Measurements from ENCODE around the gene LDLRAD3. TPM values are rescaled to one million over a fixed set of nuclear protein-coding genes. Genes with fewer than 3 reads are reported as not detected.

Gene LDLRAD3
- polyA plus RNA-seq, 3 donors = 7.3 to 14.1 (median 10.4) TPM

GRCh38 chr11:36201411-36201810, 257.5 kb downstream of the LDLRAD3 start:
- no peak for DNase-seq
- no peaks in the 10 kb centered on the region for H3K4me1 Mint-ChIP-seq
- no peak overlapping the region for H3K4me3 Mint-ChIP-seq
- intact Hi-C loops (cut with micrococcal nuclease) = no loop called here
- H4K20me1 ChIP-seq (ENCODE audit: insufficient read depth, low read length) = no peaks in the 10 kb centered on the region
- H3K27ac Mint-ChIP-seq = no peak overlapping the region
- H2AFZ ChIP-seq (ENCODE audit: insufficient read depth, low read depth, low read length, poor library complexity, severe bottlenecking) = no peak overlapping the region
- no peak overlapping the region for H3K9ac ChIP-seq (ENCODE audit: insufficient read depth, low read length, poor library complexity, severe bottlenecking)
- no peak overlapping the region for H3K4me3 ChIP-seq (replicated peaks in 1 of 3; ENCODE audit: low read depth in 2 of 3, low read length in 3 of 3)
- H3K36me3 ChIP-seq (replicated peaks in 1 of 2; ENCODE audit: control insufficient read depth in 1 of 2, insufficient read depth in 2 of 2, low read length in 2 of 2) = peaks cover 0 to 4% of the 10 kb centered on the region in 2 donors
- H3K27ac ChIP-seq (ENCODE audit: low read depth in 1 of 2, low read length in 2 of 2) = no peak overlapping the region
- H3K4me2 ChIP-seq (replicated peaks; ENCODE audit: extremely low read depth, low read length, poor library complexity, severe bottlenecking) = no peak overlapping the region
- no peaks in the 10 kb centered on the region for H3K27me3 ChIP-seq (ENCODE audit: control insufficient read depth in 2 of 2, insufficient read depth in 2 of 2, low read length in 2 of 2)
- no peaks in the 10 kb centered on the region for H3K9me3 ChIP-seq (replicated peaks in 1 of 2; ENCODE audit: control insufficient read depth in 1 of 2, insufficient read depth in 1 of 2, low read length in 2 of 2)
- H3K79me2 ChIP-seq (ENCODE audit: insufficient read depth, low read length) = no peaks in the 10 kb centered on the region
- peaks cover 8 to 9% of the 10 kb centered on the region in 2 donors for H3K36me3 Mint-ChIP-seq
- peaks cover 0 to 1% (median 0%) of the 10 kb centered on the region in 7 donors for H3K9me3 Mint-ChIP-seq
- peaks cover 0 to 2% (median 0%) of the 10 kb centered on the region in 3 donors for H3K27me3 Mint-ChIP-seq (ENCODE audit: low read depth in 3 of 3)
- no peak for TF ChIP-seq CTCF (IDR thresholded peaks at IDR 0.05)
- no CpG with 5 or more reads among the region's 3 CpGs for WGBS (ENCODE audit: insufficient coverage)
- no peaks in the 10 kb centered on the region for H3K4me1 ChIP-seq (ENCODE audit: control insufficient read depth in 1 of 2, insufficient read depth in 2 of 2, low read length in 2 of 2)

- intact Hi-C loops (cut with micrococcal nuclease) = no loop called here
- no peaks in the 10 kb centered on the region for H4K20me1 ChIP-seq (ENCODE audit: insufficient read depth, low read length)
- no peak overlapping the region for H3K4me2 ChIP-seq (replicated peaks; ENCODE audit: extremely low read depth, low read length, poor library complexity, severe bottlenecking)
- peaks cover 0 to 2% (median 0%) of the 10 kb centered on the region in 7 donors for H3K9me3 Mint-ChIP-seq
- no peaks in the 10 kb centered on the region for H3K79me2 ChIP-seq (ENCODE audit: insufficient read depth, low read length)
- no peaks in the 10 kb centered on the region for H3K36me3 Mint-ChIP-seq
- no peaks in the 10 kb centered on the region for H3K36me3 ChIP-seq (replicated peaks in 1 of 2; ENCODE audit: control insufficient read depth in 1 of 2, insufficient read depth in 2 of 2, low read length in 2 of 2)
- TF ChIP-seq CTCF (IDR thresholded peaks at IDR 0.05) = no peak
- H3K4me3 ChIP-seq (replicated peaks in 1 of 3; ENCODE audit: low read depth in 2 of 3, low read length in 3 of 3) = no peak overlapping the region
- no peak for DNase-seq
- H3K9me3 ChIP-seq (replicated peaks in 1 of 2; ENCODE audit: control insufficient read depth in 1 of 2, insufficient read depth in 1 of 2, low read length in 2 of 2) = no peaks in the 10 kb centered on the region
- H3K4me1 Mint-ChIP-seq = no peaks in the 10 kb centered on the region
- no peak overlapping the region for H3K27ac Mint-ChIP-seq
- H3K9ac ChIP-seq (ENCODE audit: insufficient read depth, low read length, poor library complexity, severe bottlenecking) = no peak overlapping the region
- 100% methylated on average over 2 of the region's 3 CpGs for WGBS (ENCODE audit: insufficient coverage)
- H3K27me3 Mint-ChIP-seq (ENCODE audit: low read depth in 3 of 3) = peaks cover 0 to 3% (median 0%) of the 10 kb centered on the region in 3 donors
- no peaks in the 10 kb centered on the region for H3K4me1 ChIP-seq (ENCODE audit: control insufficient read depth in 1 of 2, insufficient read depth in 2 of 2, low read length in 2 of 2)
- H3K27ac ChIP-seq (ENCODE audit: low read depth in 1 of 2, low read length in 2 of 2) = no peak overlapping the region
- H3K4me3 Mint-ChIP-seq = no peak overlapping the region
- no peak overlapping the region for H2AFZ ChIP-seq (ENCODE audit: insufficient read depth, low read depth, low read length, poor library complexity, severe bottlenecking)
- H3K27me3 ChIP-seq (ENCODE audit: control insufficient read depth in 2 of 2, insufficient read depth in 2 of 2, low read length in 2 of 2) = no peaks in the 10 kb centered on the region
These were observed 261.7 kb downstream of the LDLRAD3 start for GRCh38 chr11:36205536-36205935.
